Liver (tissue), 9 donors: ENCODE measurements around the gene AS3MT. TPM values are rescaled to one million over a fixed set of nuclear protein-coding genes. Genes with fewer than 3 reads are reported as not detected.

Experiments
- DNase-seq: peaks from one replicate; pipeline ENCODE4 v3.0.0-alpha.2; 2017; ENCODE audit warnings: low spot score
- H3K27ac ChIP-seq, 2 donors: one replicate each; pipeline ENCODE4 v1.7.0; 2013; ENCODE audit warnings: inconsistent platforms in 2 of 2, low read length in 2 of 2, control low read depth in 1 of 2, low read depth in 1 of 2, mild to moderate bottlenecking in 1 of 2
- H3K27me3 ChIP-seq, 4 donors: one replicate each; pipeline versions ENCODE4 v1.6.1 to v1.7.0; 2013; ENCODE audit warnings: low read length in 3 of 4, inconsistent platforms in 1 of 4, mild to moderate bottlenecking in 1 of 4, moderate library complexity in 1 of 4; ENCODE audit not compliant: control insufficient read depth in 4 of 4, insufficient read depth in 4 of 4
- H3K36me3 ChIP-seq, 4 donors: one replicate each; pipeline versions ENCODE4 v1.6.1 to v1.7.0; 2013; ENCODE audit warnings: low read length in 3 of 4, mild to moderate bottlenecking in 3 of 4, low read depth in 1 of 4, moderate library complexity in 1 of 4; ENCODE audit not compliant: control insufficient read depth in 4 of 4, insufficient read depth in 3 of 4
- H3K4me1 ChIP-seq, 4 donors: one replicate each; pipeline versions ENCODE4 v1.6.1 to v1.7.0; 2013; ENCODE audit warnings: low read length in 3 of 4, mild to moderate bottlenecking in 3 of 4, moderate library complexity in 1 of 4; ENCODE audit not compliant: control insufficient read depth in 4 of 4, insufficient read depth in 4 of 4
- H3K4me3 ChIP-seq, 3 donors: one replicate each; pipeline versions ENCODE4 v1.6.1 to v1.7.0; 2013; ENCODE audit warnings: low read length in 3 of 3, control low read depth in 1 of 3, low read depth in 1 of 3, mild to moderate bottlenecking in 1 of 3
- H3K9ac ChIP-seq, 2 donors: one replicate each; pipeline ENCODE4 v1.7.0; 2013; ENCODE audit warnings: low read length in 2 of 2, mild to moderate bottlenecking in 2 of 2, moderate library complexity in 2 of 2, control low read depth in 1 of 2, low read depth in 1 of 2
- H3K9me3 ChIP-seq, 4 donors: one replicate each; pipeline versions ENCODE4 v1.6.1 to v1.7.0; 2013; ENCODE audit warnings: low read length in 3 of 4; ENCODE audit not compliant: control insufficient read depth in 4 of 4
- EGR1 ChIP-seq, 2 donors: IDR thresholded peaks; 2 replicates each; pipeline ENCODE4 v1.6.1; 2016 to 2018; ENCODE audit warnings: antibody characterized with exemption in 2 of 2, low read depth in 2 of 2
- FOXA1 ChIP-seq: IDR thresholded peaks from 2 replicates; pipeline ENCODE4 v1.6.1; 2016; ENCODE audit warnings: antibody characterized with exemption
- FOXA2 ChIP-seq: IDR thresholded peaks from 2 replicates; pipeline ENCODE4 v1.6.1; 2016; ENCODE audit warnings: antibody characterized with exemption
- GABPA ChIP-seq, 2 donors: IDR thresholded peaks in 1 of 2; conservative IDR thresholded peaks in 1 of 2; 2 replicates each; pipeline ENCODE4 v1.6.1; 2016; ENCODE audit warnings: antibody characterized with exemption in 2 of 2, mild to moderate bottlenecking in 1 of 2, moderate library complexity in 1 of 2
- HNF4A ChIP-seq, 2 donors: conservative IDR thresholded peaks; 2 replicates each; pipeline ENCODE4 v1.6.1; 2016; ENCODE audit warnings: antibody characterized with exemption in 2 of 2, mild to moderate bottlenecking in 2 of 2
- HNF4G ChIP-seq: IDR thresholded peaks from 2 replicates; pipeline ENCODE4 v1.6.1; 2016; ENCODE audit warnings: antibody characterized with exemption
- JUND ChIP-seq, 2 donors: IDR thresholded peaks; 2 replicates each; pipeline ENCODE4 v1.6.1; 2016; ENCODE audit warnings: antibody characterized with exemption in 2 of 2
- NR2F2 ChIP-seq: IDR thresholded peaks from 2 replicates; pipeline ENCODE4 v1.6.1; 2016; ENCODE audit warnings: antibody characterized with exemption
- RAD21 ChIP-seq, 2 donors: IDR thresholded peaks; 2 replicates each; pipeline ENCODE4 v1.6.1; 2016; ENCODE audit warnings: antibody characterized with exemption in 2 of 2, mild to moderate bottlenecking in 2 of 2
- RXRA ChIP-seq, 2 donors: IDR thresholded peaks; 2 replicates each; pipeline ENCODE4 v1.6.1; 2017 to 2018; ENCODE audit warnings: antibody characterized with exemption in 2 of 2, mild to moderate bottlenecking in 1 of 2
- SP1 ChIP-seq: IDR thresholded peaks from 2 replicates; pipeline ENCODE4 v1.6.1; 2018; ENCODE audit warnings: antibody characterized with exemption, mild to moderate bottlenecking
- YY1 ChIP-seq: IDR thresholded peaks from 2 replicates; pipeline ENCODE4 v1.6.1; 2016; ENCODE audit warnings: antibody characterized with exemption, mild to moderate bottlenecking
- WGBS: extraction: QIAGEN DNeasy Blood & Tissue Kit; methylation state at CpG from one replicate; pipeline ENCODE4 v1.1.7; 2013; 5-methylcytosine and 5-hydroxymethylcytosine counted together
- polyA plus RNA-seq, 2 donors: library from polyadenylated mRNA; stranded (reverse) in 1 of 2; unstranded in 1 of 2; fragments of 200-250 nt in 1 of 2; fragments of >200 nt in 1 of 2; fragmentation: Nextera tagmentation in 1 of 2; extraction: Ambion mirVana in 1 of 2; gene quantifications; one replicate each; pipeline versions ENCODE4 v1.2.1 to v1.2.3, GENCODE V29; 2013 to 2015
- total RNA-seq, 2 donors: library from RNA; depleted of rRNA; stranded (reverse); fragments of >200 nt; gene quantifications; one replicate each; pipeline ENCODE4 v1.2.3, GENCODE V29; 2014
- TF ChIP-seq, protein P1 (sequence below): fragments of 150-350 bp; IDR thresholded peaks from 2 replicates; pipeline ENCODE4 v1.5.1; 2017; ENCODE audit warnings: improper control_type of control experiment, low read depth, low read length; ENCODE audit not compliant: missing input control
- TF ChIP-seq, protein P2 (sequence below): IDR thresholded peaks from 2 replicates; pipeline ENCODE4 v1.6.1; 2016; ENCODE audit warnings: antibody characterized with exemption
- TF ChIP-seq, protein P3 (sequence below): IDR thresholded peaks from 2 replicates; pipeline ENCODE4 v1.6.1; 2016; ENCODE audit warnings: antibody characterized with exemption, mild to moderate bottlenecking
- TF ChIP-seq, protein P4 (sequence below): IDR thresholded peaks from 2 replicates; pipeline ENCODE4 v1.6.1; 2016; ENCODE audit warnings: antibody characterized with exemption
- TF ChIP-seq, protein P5 (sequence below): IDR thresholded peaks from 2 replicates; pipeline ENCODE4 v1.6.1; 2016; ENCODE audit warnings: antibody characterized with exemption
- donor health status: healthy.
- donor health status: healthy.
- donor health status: healthy.
- donor health status: healthy.
- donor health status: healthy.

Gene AS3MT
- total and polyA plus RNA-seq, 4 donors = 13.4 to 38.1 (median 16.2) TPM

DNA sequence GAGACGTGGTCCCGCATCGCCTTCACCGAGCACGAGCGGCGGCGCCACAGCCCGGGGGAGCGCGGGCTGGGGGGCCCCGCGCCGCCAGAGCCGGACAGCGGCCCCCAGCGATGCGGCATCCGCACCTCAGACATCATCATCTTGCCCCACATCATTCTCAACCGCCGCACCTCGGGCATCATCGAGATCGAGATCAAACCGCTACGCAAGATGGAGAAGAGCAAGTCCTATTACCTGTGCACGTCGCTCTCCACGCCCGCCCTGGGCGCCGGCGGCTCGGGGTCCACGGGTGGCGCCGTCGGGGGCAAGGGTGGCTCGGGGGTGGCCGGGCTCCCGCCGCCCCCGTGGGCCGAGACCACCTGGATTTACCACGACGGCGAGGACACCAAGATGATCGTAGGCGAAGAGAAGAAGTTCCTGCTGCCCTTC, 49.6 kb downstream of the AS3MT start (continued):
- TF ChIP-seq NR2F2 (no peak), YY1 (no peak), EGR1 (IDR thresholded peaks at IDR 0.05; ENCODE audit: low read depth in 2 of 2) (no peak), RXRA (IDR thresholded peaks at IDR 0.05) (no peak)

DNA sequence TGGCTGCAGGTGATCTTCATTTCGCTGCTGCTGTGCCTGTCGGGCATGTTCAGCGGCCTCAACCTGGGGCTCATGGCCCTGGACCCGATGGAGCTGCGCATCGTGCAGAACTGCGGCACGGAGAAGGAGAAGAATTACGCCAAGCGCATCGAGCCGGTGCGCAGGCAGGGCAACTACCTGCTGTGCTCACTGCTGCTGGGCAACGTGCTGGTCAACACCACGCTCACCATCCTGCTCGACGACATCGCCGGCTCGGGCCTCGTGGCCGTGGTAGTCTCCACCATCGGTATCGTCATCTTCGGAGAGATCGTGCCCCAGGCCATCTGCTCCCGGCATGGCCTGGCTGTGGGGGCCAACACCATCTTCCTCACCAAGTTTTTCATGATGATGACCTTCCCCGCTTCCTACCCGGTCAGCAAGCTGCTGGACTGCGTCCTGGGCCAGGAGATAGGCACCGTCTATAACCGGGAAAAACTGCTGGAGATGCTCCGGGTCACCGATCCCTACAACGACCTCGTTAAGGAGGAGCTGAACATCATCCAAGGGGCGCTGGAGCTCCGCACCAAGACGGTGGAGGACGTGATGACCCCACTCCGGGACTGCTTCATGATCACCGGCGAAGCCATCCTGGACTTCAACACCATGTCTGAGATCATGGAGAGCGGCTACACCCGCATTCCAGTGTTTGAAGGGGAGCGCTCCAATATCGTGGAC, 50.1 kb downstream of the AS3MT start:
- Histone ChIP-seq H3K36me3 (no peaks in the 10 kb centered on the region), H3K9ac (no peak overlapping the region), H3K9me3 (no peaks in the 10 kb centered on the region), H3K27me3 (no peaks in the 10 kb centered on the region), H3K4me3 (peak overlapping the region; percentile 83 to 99 (median 90)), H3K4me1 (peaks cover 9 to 54% (median 42%) of the 10 kb centered on the region in 4 donors), H3K27ac (no peak overlapping the region)
- 35% methylated on average over 47 of the region's 47 CpGs for WGBS
- DNase-seq = peak; percentile 50
- TF ChIP-seq, protein P1, sequence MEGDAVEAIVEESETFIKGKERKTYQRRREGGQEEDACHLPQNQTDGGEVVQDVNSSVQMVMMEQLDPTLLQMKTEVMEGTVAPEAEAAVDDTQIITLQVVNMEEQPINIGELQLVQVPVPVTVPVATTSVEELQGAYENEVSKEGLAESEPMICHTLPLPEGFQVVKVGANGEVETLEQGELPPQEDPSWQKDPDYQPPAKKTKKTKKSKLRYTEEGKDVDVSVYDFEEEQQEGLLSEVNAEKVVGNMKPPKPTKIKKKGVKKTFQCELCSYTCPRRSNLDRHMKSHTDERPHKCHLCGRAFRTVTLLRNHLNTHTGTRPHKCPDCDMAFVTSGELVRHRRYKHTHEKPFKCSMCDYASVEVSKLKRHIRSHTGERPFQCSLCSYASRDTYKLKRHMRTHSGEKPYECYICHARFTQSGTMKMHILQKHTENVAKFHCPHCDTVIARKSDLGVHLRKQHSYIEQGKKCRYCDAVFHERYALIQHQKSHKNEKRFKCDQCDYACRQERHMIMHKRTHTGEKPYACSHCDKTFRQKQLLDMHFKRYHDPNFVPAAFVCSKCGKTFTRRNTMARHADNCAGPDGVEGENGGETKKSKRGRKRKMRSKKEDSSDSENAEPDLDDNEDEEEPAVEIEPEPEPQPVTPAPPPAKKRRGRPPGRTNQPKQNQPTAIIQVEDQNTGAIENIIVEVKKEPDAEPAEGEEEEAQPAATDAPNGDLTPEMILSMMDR = no peak
- no peak for TF ChIP-seq YY1
- TF ChIP-seq RXRA (IDR thresholded peaks at IDR 0.05) = no peak
- TF ChIP-seq, protein P2, sequence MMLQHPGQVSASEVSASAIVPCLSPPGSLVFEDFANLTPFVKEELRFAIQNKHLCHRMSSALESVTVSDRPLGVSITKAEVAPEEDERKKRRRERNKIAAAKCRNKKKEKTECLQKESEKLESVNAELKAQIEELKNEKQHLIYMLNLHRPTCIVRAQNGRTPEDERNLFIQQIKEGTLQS = no peak
- no peak for TF ChIP-seq GABPA (IDR thresholded peaks at IDR 0.05 in 1 of 2, conservative IDR thresholded peaks at IDR 0.05 in 1 of 2)
- no peak for TF ChIP-seq FOXA1
- no peak for TF ChIP-seq HNF4A (conservative IDR thresholded peaks at IDR 0.05)

DNA sequence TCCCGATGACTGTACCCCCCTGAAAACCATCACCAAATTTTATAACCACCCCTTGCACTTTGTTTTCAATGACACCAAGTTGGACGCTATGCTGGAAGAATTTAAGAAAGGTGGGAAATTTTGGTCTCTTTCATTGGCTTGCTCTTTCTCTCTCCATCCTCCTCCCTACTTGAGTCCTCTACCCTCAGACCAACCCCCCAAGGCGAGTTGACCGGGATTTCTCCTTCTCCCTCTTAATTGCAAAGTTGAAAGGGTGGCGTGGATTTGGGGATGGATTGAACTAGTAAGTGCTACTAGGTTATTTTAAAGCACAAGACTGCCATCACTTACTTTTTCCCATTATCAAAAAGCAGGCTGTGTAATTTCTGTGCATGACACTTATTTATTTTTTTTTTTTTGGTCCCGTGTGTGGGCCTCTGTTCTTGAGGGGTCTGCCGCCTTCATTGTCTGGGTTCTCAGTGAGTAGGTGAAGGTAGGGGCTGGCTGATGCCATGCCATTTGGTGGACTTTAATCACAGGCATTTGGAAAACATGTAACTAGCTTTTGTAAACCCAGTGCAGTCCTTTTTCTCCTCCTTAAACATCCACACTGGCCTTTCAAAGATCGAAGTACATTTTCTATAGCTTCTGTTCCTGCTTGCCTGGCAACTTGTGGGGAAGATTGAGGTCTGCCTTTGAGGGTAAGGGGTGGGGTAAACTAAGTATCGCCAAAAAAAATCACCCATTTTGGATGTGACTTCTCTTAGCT, 50.9 kb downstream of the AS3MT start:
- H3K27me3 ChIP-seq = no peaks in the 10 kb centered on the region
- H3K9ac ChIP-seq = peak overlapping the region in 1 of 2 donors; percentile 0
- H3K9me3 ChIP-seq = no peaks in the 10 kb centered on the region
- H3K27ac ChIP-seq = no peak overlapping the region
- WGBS = 49% methylated on average over 9 of the region's 9 CpGs
- DNase-seq = no peak
- TF ChIP-seq, protein P3, sequence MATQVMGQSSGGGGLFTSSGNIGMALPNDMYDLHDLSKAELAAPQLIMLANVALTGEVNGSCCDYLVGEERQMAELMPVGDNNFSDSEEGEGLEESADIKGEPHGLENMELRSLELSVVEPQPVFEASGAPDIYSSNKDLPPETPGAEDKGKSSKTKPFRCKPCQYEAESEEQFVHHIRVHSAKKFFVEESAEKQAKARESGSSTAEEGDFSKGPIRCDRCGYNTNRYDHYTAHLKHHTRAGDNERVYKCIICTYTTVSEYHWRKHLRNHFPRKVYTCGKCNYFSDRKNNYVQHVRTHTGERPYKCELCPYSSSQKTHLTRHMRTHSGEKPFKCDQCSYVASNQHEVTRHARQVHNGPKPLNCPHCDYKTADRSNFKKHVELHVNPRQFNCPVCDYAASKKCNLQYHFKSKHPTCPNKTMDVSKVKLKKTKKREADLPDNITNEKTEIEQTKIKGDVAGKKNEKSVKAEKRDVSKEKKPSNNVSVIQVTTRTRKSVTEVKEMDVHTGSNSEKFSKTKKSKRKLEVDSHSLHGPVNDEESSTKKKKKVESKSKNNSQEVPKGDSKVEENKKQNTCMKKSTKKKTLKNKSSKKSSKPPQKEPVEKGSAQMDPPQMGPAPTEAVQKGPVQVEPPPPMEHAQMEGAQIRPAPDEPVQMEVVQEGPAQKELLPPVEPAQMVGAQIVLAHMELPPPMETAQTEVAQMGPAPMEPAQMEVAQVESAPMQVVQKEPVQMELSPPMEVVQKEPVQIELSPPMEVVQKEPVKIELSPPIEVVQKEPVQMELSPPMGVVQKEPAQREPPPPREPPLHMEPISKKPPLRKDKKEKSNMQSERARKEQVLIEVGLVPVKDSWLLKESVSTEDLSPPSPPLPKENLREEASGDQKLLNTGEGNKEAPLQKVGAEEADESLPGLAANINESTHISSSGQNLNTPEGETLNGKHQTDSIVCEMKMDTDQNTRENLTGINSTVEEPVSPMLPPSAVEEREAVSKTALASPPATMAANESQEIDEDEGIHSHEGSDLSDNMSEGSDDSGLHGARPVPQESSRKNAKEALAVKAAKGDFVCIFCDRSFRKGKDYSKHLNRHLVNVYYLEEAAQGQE = no peak
- TF ChIP-seq GABPA (IDR thresholded peaks at IDR 0.05 in 1 of 2, conservative IDR thresholded peaks at IDR 0.05 in 1 of 2) = no peak
- TF ChIP-seq JUND (IDR thresholded peaks at IDR 0.05) = no peak
- TF ChIP-seq, protein P2 = no peak
- peak in 1 of 2 donors; percentile 11 for TF ChIP-seq RAD21 (IDR thresholded peaks at IDR 0.05)
- TF ChIP-seq HNF4A (conservative IDR thresholded peaks at IDR 0.05) = peak; percentile 43
- TF ChIP-seq FOXA2 = no peak
- TF ChIP-seq, protein P4, sequence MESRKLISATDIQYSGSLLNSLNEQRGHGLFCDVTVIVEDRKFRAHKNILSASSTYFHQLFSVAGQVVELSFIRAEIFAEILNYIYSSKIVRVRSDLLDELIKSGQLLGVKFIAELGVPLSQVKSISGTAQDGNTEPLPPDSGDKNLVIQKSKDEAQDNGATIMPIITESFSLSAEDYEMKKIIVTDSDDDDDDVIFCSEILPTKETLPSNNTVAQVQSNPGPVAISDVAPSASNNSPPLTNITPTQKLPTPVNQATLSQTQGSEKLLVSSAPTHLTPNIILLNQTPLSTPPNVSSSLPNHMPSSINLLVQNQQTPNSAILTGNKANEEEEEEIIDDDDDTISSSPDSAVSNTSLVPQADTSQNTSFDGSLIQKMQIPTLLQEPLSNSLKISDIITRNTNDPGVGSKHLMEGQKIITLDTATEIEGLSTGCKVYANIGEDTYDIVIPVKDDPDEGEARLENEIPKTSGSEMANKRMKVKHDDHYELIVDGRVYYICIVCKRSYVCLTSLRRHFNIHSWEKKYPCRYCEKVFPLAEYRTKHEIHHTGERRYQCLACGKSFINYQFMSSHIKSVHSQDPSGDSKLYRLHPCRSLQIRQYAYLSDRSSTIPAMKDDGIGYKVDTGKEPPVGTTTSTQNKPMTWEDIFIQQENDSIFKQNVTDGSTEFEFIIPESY = no peak
- TF ChIP-seq RXRA (IDR thresholded peaks at IDR 0.05) = no peak
- no peak for TF ChIP-seq YY1
- TF ChIP-seq, protein P5, sequence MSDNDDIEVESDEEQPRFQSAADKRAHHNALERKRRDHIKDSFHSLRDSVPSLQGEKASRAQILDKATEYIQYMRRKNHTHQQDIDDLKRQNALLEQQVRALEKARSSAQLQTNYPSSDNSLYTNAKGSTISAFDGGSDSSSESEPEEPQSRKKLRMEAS = no peak
- no peak for TF ChIP-seq HNF4G
- TF ChIP-seq, protein P1 = no peak
- no peak for TF ChIP-seq SP1
- no peaks in the 10 kb centered on the region for H3K36me3 ChIP-seq
- H3K4me1 ChIP-seq = peaks cover 9 to 54% (median 42%) of the 10 kb centered on the region in 4 donors
- peak overlapping the region; percentile 83 to 99 (median 90) for H3K4me3 ChIP-seq
